ENCODE data around the gene PDE6D. TPM values are rescaled to one million over a fixed set of nuclear protein-coding genes. Genes with fewer than 3 reads are reported as not detected.

Gene PDE6D
- polyA plus RNA-seq, 3 donors: 28.4 to 54.6 (median 50.5) TPM

DNA sequence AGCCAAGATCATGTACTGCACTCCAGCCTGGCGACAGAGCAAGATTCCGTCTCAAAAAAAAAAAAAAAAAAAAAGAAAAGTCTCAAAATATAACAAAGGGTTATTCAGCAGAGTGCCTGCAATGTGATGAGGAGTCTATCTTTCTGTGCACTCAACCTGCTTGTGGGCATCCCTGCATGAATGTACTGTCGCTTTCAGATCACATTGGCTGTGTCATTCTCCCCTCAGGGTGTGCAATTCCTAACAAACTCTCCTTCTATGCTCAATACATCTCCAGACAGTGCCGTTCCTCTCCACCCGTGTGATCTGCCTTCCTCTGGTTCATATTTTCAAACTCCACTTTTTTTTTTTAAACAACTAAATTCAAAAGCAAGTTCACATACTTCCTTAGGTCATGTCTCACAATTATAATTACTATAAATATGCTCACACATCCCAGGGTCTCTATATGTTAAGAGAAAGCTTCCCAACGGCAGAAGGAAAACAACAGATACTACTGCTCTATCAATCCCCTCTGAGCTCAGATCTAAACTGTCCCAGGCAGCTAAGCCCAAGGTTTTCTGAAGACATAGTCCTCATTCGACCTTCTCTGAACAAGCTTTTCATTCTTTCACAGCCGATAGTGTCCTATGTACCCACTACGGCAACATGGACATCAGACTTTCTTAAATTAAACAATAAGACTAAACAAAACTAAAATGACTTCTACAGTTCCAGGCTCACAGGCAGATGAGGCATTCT, 37.5 kb downstream of the PDE6D start:
- no peak overlapping the region for H3K4me2 ChIP-seq (replicated peaks; ENCODE audit: extremely low read depth, low read length, poor library complexity, severe bottlenecking)
- intact Hi-C loops (cut with micrococcal nuclease): no loop called here
- H3K36me3 Mint-ChIP-seq: peaks cover 8 to 13% of the 10 kb centered on the region in 2 donors

DNA sequence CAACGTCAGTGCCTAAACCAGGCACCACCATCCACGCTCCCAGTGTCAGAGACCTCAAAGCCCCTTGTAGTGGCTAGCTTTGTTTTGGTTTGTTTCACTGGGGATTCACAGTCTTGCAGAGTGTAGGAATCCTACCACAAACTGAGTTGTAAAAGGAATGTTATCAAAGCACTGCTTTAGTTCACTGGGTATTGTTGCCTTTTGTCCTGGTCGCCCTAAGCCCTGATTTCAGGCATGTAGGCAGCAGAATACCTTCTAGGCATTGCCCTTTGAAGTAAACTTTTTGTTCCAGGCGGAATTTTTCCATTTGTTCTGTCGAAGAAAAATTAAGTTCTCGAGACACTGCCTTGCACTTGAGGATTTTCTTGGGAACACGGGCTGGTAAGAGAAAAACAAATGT, 43.3 kb downstream of the PDE6D start:
- TF ChIP-seq, protein P1, sequence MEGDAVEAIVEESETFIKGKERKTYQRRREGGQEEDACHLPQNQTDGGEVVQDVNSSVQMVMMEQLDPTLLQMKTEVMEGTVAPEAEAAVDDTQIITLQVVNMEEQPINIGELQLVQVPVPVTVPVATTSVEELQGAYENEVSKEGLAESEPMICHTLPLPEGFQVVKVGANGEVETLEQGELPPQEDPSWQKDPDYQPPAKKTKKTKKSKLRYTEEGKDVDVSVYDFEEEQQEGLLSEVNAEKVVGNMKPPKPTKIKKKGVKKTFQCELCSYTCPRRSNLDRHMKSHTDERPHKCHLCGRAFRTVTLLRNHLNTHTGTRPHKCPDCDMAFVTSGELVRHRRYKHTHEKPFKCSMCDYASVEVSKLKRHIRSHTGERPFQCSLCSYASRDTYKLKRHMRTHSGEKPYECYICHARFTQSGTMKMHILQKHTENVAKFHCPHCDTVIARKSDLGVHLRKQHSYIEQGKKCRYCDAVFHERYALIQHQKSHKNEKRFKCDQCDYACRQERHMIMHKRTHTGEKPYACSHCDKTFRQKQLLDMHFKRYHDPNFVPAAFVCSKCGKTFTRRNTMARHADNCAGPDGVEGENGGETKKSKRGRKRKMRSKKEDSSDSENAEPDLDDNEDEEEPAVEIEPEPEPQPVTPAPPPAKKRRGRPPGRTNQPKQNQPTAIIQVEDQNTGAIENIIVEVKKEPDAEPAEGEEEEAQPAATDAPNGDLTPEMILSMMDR (IDR thresholded peaks at IDR 0.05): no peak
- Mint-ChIP-seq H3K4me3 (no peak overlapping the region), H3K27ac (no peak overlapping the region), H3K36me3 (peaks cover 38 to 45% of the 10 kb centered on the region in 2 donors), H3K27me3 (ENCODE audit: low read depth in 3 of 3) (peaks cover 0 to 3% (median 0%) of the 10 kb centered on the region in 3 donors), H3K4me1 (no peaks in the 10 kb centered on the region), H3K9me3 (no peaks in the 10 kb centered on the region)
- H3K79me2 ChIP-seq (ENCODE audit: insufficient read depth, low read length): no peaks in the 10 kb centered on the region
- no peaks in the 10 kb centered on the region for H3K9me3 ChIP-seq (replicated peaks in 1 of 2; ENCODE audit: control insufficient read depth in 1 of 2, insufficient read depth in 1 of 2, low read length in 2 of 2)
- intact Hi-C loops (cut with micrococcal nuclease): no loop called here
- H3K4me2 ChIP-seq (replicated peaks; ENCODE audit: extremely low read depth, low read length, poor library complexity, severe bottlenecking): no peak overlapping the region
- no peaks in the 10 kb centered on the region for H3K27me3 ChIP-seq (ENCODE audit: control insufficient read depth in 2 of 2, insufficient read depth in 2 of 2, low read length in 2 of 2)
- H3K36me3 ChIP-seq (replicated peaks in 1 of 2; ENCODE audit: control insufficient read depth in 1 of 2, insufficient read depth in 2 of 2, low read length in 2 of 2): peaks cover 9 to 31% of the 10 kb centered on the region in 2 donors
- no peak overlapping the region for H3K9ac ChIP-seq (ENCODE audit: insufficient read depth, low read length, poor library complexity, severe bottlenecking)
- H4K20me1 ChIP-seq (ENCODE audit: insufficient read depth, low read length): no peaks in the 10 kb centered on the region
- no peak for DNase-seq
- 98% methylated on average over 5 of the region's 7 CpGs for WGBS (ENCODE audit: insufficient coverage)
- H3K4me1 ChIP-seq (ENCODE audit: control insufficient read depth in 1 of 2, insufficient read depth in 2 of 2, low read length in 2 of 2): no peaks in the 10 kb centered on the region
- H2AFZ ChIP-seq (ENCODE audit: insufficient read depth, low read depth, low read length, poor library complexity, severe bottlenecking): no peak overlapping the region
- no peak overlapping the region for H3K4me3 ChIP-seq (replicated peaks in 1 of 3; ENCODE audit: low read depth in 2 of 3, low read length in 3 of 3)
- H3K27ac ChIP-seq (ENCODE audit: low read depth in 1 of 2, low read length in 2 of 2): no peak overlapping the region

More for the DNA sequence above, 37.5 kb downstream of the PDE6D start:
- 97% methylated on average over 7 of the region's 9 CpGs for WGBS (ENCODE audit: insufficient coverage)
- Histone ChIP-seq H3K9me3 (replicated peaks in 1 of 2; ENCODE audit: control insufficient read depth in 1 of 2, insufficient read depth in 1 of 2, low read length in 2 of 2) (no peaks in the 10 kb centered on the region), H3K9ac (ENCODE audit: insufficient read depth, low read length, poor library complexity, severe bottlenecking) (no peak overlapping the region), H3K27me3 (ENCODE audit: control insufficient read depth in 2 of 2, insufficient read depth in 2 of 2, low read length in 2 of 2) (no peaks in the 10 kb centered on the region), H2AFZ (ENCODE audit: insufficient read depth, low read depth, low read length, poor library complexity, severe bottlenecking) (no peak overlapping the region), H4K20me1 (ENCODE audit: insufficient read depth, low read length) (no peaks in the 10 kb centered on the region), H3K27ac (ENCODE audit: low read depth in 1 of 2, low read length in 2 of 2) (no peak overlapping the region), H3K4me1 (ENCODE audit: control insufficient read depth in 1 of 2, insufficient read depth in 2 of 2, low read length in 2 of 2) (no peaks in the 10 kb centered on the region), H3K79me2 (ENCODE audit: insufficient read depth, low read length) (no peaks in the 10 kb centered on the region), H3K36me3 (replicated peaks in 1 of 2; ENCODE audit: control insufficient read depth in 1 of 2, insufficient read depth in 2 of 2, low read length in 2 of 2) (no peaks in the 10 kb centered on the region), H3K4me3 (replicated peaks in 1 of 3; ENCODE audit: low read depth in 2 of 3, low read length in 3 of 3) (no peak overlapping the region)
- Mint-ChIP-seq H3K9me3 (no peaks in the 10 kb centered on the region), H3K4me3 (no peak overlapping the region), H3K4me1 (no peaks in the 10 kb centered on the region), H3K27ac (no peak overlapping the region), H3K27me3 (ENCODE audit: low read depth in 3 of 3) (peaks cover 0 to 3% (median 0%) of the 10 kb centered on the region in 3 donors)
- TF ChIP-seq, protein P1 (IDR thresholded peaks at IDR 0.05): no peak
- no peak for DNase-seq
